Hepatocyte (in vitro differentiated cells): ENCODE results near the gene PMEPA1.

Experiments used
- CTCF ChIP-seq: fragments of 200-600 bp; sonication (generic); IDR thresholded peaks from 2 replicates; pipeline ENCODE4 v1.5.1; 2016; ENCODE audit warnings: antibody characterized with exemption, mild to moderate bottlenecking; ENCODE audit not compliant: poor library complexity
- EZH2 ChIP-seq: fragments of 200-600 bp; sonication (generic); IDR thresholded peaks from 2 replicates; pipeline ENCODE4 v1.6.1; 2016; ENCODE audit warnings: antibody characterized with exemption, mild to moderate bottlenecking, borderline replicate concordance

GRCh38 chr20:57628047-57628961, 81.5 kb downstream of the PMEPA1 start:
- no peak for TF ChIP-seq CTCF
- no peak for TF ChIP-seq EZH2
